GM12892 (cell line): ENCODE data around the gene CIZ1.

Experiments
- POLR2A ChIP-seq: IDR thresholded peaks from 2 replicates; pipeline ENCODE4 v1.6.1; 2011; ENCODE audit warnings: low read depth, low read length, control low read depth
- POLR2AphosphoS5 ChIP-seq: IDR thresholded peaks from 2 replicates; pipeline ENCODE4 v1.6.1; 2011; ENCODE audit warnings: low read depth, low read length, control low read depth
- TAF1 ChIP-seq: IDR thresholded peaks from 2 replicates; pipeline ENCODE4 v1.6.1; 2011; ENCODE audit warnings: low read depth, mild to moderate bottlenecking, control low read depth, low read length, borderline replicate concordance

GRCh38 chr9:128205296-128205944 is 14.0 kb upstream of the CIZ1 start:
- no peak for TF ChIP-seq POLR2A
- TF ChIP-seq POLR2AphosphoS5 = no peak
- TF ChIP-seq TAF1 = no peak
